GM18867 (cell line): Measurements from ENCODE around the gene TBC1D7.

Source experiments
- ATAC-seq: cut with Tn5 transposase; IDR thresholded peaks from one replicate; pipeline ENCODE4 v1.9.1; 2021; ENCODE audit warnings: mild to moderate bottlenecking, moderate library complexity; ENCODE audit not compliant: unreplicated experiment

Gene TBC1D7

DNA sequence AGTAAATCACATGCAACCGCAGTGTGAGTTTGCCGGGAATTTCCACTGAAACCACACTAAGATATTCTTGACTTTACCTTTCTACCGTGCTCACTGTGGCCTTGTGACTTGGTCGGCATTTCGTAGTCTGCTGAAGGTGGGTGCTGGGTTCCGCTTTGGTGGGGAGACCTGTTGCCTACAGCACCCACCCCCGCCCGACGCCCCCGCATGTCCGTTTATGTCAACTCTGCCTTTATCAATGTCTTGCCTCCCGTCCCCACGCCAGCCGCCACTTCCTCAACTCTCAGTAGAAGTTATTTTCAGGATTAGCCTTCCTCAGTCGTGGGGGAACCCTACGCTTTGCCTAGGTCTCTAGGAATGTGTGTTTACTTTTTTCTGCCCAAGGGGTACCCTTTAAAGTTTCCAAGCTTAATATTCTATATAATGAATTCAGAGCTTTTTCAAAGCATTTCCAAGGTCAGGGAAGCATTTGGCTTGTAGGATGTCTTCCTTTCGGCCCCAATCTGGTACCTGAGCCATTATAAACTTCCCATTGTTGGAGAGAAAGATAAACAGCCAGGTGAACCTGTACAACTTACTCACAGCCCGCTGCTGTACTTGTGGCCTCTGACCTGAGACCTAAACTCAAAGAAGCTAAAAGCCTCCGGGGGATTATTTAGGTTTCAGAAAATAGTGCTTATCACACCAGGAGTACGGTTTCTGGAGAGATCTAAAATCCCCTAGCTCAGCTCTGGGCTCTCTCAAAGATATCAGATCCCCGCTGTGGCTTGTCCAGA, 54.2 kb downstream of the TBC1D7 start:
- ATAC-seq = peak; percentile 71

GRCh38 chr6:13273202-13273930, 55.0 kb downstream of the TBC1D7 start:
- no peak for ATAC-seq

DNA sequence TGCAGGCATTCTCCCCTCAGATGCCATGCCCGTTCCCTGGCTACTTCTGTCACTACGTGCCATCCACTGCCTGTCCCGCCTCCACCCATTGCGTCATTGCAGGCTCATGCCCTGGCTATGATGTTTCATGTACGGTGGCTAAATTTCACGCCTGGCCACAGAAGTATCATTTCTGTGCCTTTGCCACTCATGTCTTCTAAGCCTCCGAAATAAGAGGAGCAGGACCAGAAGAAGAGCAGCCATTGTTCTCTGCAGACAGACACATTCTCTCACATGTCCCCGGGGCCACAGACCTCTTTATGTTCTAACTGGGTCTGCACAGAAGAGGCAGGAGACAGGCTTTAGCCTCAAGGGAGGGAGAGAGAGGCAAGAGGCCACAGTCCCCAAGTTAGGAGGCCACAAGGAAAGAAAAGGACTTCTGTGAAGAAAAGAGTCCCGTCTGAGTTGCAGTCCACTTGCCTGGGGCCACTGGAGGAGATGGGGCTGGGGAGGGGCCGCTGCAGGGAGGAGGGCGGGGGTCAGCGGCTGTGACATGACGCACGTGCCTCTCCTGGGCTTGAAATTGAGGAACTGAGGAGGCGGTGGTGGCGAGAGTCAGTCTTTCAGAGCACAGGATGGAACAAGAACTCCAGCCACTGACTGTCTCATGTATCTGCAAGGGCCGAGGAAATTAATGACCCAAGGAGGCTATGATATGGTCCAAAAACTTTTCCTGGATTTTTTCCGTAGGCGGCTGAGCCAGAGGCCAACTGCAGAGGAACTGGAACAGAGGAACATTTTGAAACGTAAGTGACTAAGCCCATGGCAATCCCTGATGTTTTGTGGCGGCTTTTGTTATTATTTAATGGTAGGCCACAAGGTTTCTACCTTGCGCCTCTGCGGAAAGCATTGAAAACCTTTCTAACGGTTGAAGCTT, 55.9 kb downstream of the TBC1D7 start:
- ATAC-seq = peak; percentile 54

DNA sequence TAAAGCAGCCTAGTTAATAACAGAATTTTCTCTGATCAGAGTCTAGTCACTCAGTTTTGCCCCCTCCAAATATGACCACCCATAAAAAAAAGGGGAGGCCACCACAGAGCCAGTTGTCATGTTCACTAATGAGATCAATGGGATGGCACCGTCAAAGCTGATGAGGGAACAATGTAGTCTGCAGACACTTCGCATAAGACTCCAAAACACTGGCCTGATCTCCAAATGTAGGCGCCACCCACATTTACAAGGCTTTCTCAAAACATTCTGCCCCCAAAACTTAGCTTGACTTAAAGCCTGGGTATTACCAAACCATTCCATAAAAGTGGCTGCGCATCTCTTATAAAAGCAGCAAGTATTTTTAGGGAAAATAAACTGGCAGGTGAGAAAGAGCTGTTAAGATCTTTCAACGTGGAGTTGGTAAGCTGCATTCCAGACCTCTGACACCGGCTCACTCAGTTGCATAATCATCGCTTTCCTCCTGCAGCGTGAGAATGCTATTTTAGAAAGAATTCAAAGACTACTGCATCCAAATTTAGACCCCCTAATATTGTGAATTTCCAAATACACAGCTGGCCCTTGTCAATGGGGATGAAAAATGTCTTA, 59.3 kb downstream of the TBC1D7 start:
- ATAC-seq = no peak

GRCh38 chr6:13267142-13267651, 61.1 kb downstream of the TBC1D7 start:
- no peak for ATAC-seq

DNA sequence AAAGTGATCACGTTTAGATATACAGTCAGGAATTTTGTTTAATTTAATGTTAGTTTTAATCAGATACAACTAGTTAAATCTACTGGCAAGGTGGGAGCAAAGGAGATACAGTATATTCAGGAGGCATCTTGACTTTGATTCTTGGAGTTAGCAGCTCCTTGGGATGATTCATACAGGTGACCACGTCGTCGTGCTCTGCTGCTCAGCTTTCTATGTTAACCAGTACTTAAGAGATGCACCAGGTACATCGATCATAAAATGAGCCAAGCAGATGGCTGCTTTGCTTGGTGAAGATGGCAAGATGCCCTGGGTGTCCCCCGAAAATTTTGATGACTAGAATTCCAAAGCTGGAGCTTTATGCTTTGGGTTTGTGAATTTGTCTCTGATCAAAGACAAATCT, 64.7 kb downstream of the TBC1D7 start:
- ATAC-seq = no peak

DNA sequence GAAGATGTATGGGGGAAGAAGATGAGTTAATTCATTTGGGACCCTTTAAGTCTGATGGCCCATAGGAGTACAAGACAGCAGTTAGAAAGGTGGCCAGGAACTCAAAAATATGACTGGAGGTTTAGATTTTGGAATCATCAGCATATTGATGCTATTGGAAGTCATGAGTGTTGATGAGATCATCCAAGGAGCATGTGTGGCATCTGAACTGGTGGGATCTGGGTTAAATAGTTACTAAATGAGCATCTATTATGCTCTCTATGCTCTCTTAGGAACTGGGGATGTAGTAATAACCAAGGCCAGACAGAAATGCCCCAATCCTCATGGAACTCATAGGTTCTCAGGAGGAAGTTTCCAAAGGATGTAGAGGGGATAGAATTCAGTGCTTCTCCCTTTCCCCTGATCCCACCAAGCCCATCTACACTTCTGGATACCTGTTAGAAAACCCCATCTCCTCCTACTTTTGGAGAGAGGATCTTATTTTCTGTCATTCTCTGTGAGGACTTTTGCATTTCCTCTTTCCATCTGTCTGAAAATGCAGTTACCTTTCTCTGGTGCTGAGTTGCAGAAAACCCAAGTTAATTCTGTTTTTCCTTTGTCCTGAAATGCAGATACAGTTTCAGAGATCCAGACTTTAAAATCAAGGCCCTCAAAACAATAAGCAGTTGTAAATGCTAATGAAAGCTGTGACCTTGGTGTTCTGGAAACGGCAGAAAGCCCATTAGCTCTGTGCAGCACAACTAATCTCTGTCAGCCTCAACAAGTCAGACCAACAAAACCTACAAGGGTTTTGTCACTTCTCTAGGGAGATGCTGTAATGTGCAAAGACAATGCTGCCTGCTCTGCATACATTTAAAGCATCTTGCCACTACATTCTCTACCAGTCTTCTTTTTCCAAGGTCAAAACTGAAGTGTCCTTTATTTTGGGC, 65.8 kb downstream of the TBC1D7 start:
- ATAC-seq = no peak

GRCh38 chr6:13261464-13261994, 66.8 kb downstream of the TBC1D7 start:
- peak; percentile 68 for ATAC-seq

GRCh38 chr6:13260831-13261230, 67.5 kb downstream of the TBC1D7 start:
- peak; percentile 28 for ATAC-seq

DNA sequence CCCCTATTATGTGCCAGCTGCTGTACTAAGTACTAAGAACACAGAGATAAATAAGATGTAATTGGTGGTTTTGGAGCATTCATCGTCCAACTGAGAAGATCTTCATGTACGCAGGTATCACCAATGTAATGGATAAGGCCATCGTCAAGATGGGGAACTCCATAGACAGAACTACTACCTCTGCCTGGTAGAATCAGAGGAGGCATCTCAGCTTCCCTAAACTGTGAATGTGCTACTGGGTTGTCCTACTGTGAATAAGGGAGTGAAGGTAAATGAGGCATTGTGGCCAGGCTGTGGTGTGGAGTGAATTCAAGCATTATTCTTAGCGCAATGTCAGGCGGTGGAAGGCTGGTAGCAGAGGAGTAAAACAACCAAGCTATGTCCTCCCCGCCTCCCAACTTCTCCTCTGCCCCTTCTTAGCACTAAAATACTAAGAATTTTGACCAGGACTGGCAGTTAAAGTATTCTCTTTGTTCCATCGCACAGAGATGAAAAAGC, 68.2 kb downstream of the TBC1D7 start:
- no peak for ATAC-seq

GRCh38 chr6:13259393-13259792, 68.9 kb downstream of the TBC1D7 start:
- ATAC-seq = no peak

- ATAC-seq = no peak
Measured at GRCh38 chr6:13256266-13257001, 71.9 kb downstream of the TBC1D7 start.
